H1 (cell line): ENCODE data around the gene SPATA25. TPM values are rescaled to one million over a fixed set of nuclear protein-coding genes. Genes with fewer than 3 reads are reported as not detected.
A peak's percentile ranks its signal among the peaks of the same experiment; 100 is the strongest.

Experiments used
- CTCF ChIA-PET: fragments of 300-600 bp; sonication (Branson Sonifier 250); formaldehyde crosslinking; loops from one replicate; lab custom pipeline; 2021; ENCODE audit not compliant: partially characterized antibody; lab: Charles Lee
- POLR2A ChIA-PET: fragments of 300-600 bp; sonication (Branson Sonifier 250); formaldehyde crosslinking; loops from one replicate; lab custom pipeline; 2021; ENCODE audit warnings: inconsistent platforms; ENCODE audit not compliant: partially characterized antibody; lab: Charles Lee
- DNase-seq, 2 experiments: peaks; one replicate each; pipeline versions ENCODE4 v3.0.0 to v3.0.0-alpha.2; 2010 to 2022; ENCODE audit warnings: low spot score in 2 of 2, low read depth in 1 of 2, mixed read lengths in 1 of 2
- FAIRE-seq: peaks from 2 replicates; lab custom pipeline; 2011; peaks lifted over from hg19 to GRCh38; lab: Jason Lieb, UNC
- H2AFZ ChIP-seq: 2 replicates; pipeline ENCODE4 v1.8.1; 2012; ENCODE audit warnings: low read length, inconsistent platforms
- H2AK5ac ChIP-seq: 2 replicates; pipeline ENCODE4 v1.6.1; 2013; ENCODE audit warnings: low read depth, low read length
- H2BK120ac ChIP-seq: replicated peaks from 2 replicates; pipeline ENCODE3; 2013; ENCODE audit warnings: low read depth, low read length, inconsistent platforms
- H2BK12ac ChIP-seq: 2 replicates; pipeline ENCODE4 v1.6.1; 2013; ENCODE audit warnings: low read depth, low read length
- H2BK15ac ChIP-seq: 2 replicates; pipeline ENCODE4 v1.6.1; 2013; ENCODE audit warnings: low read length
- H2BK20ac ChIP-seq: 2 replicates; pipeline ENCODE4 v1.6.1; 2013; ENCODE audit warnings: low read length
- H2BK5ac ChIP-seq: 2 replicates; pipeline ENCODE4 v1.6.1; 2013; ENCODE audit warnings: low read depth, low read length
- H3K14ac ChIP-seq: 2 replicates; pipeline ENCODE4 v1.6.1; 2013; ENCODE audit warnings: inconsistent platforms; ENCODE audit not compliant: insufficient read length
- H3K18ac ChIP-seq: 2 replicates; pipeline ENCODE4 v1.6.1; 2013; ENCODE audit warnings: low read length; ENCODE audit errors: extremely low read depth
- H3K23ac ChIP-seq: 2 replicates; pipeline ENCODE4 v1.6.1; 2013; ENCODE audit warnings: inconsistent platforms; ENCODE audit not compliant: insufficient read length
- H3K23me2 ChIP-seq: 2 replicates; pipeline ENCODE4 v1.6.1; 2013; ENCODE audit warnings: low read depth, low read length
- H3K27ac ChIP-seq: 2 replicates; pipeline ENCODE4 v1.6.1; 2011; ENCODE audit warnings: low read depth, low read length, inconsistent platforms
- H3K27me3 ChIP-seq, 4 experiments: replicated peaks in 1 of 4; 1 replicate in 1 of 4; 2 replicates in 3 of 4; pipeline versions ENCODE4 v1.6.1 to v1.8.1; 2011 to 2013; ENCODE audit warnings: low read length in 3 of 4, mild to moderate bottlenecking in 3 of 4, inconsistent platforms in 2 of 4, mixed read lengths in 2 of 4, moderate library complexity in 1 of 4; ENCODE audit not compliant: control insufficient read depth in 3 of 4, insufficient read depth in 3 of 4; ENCODE audit errors: extremely low read depth in 1 of 4
- H3K36me3 ChIP-seq, 4 experiments: 2 replicates each; pipeline versions ENCODE4 v1.6.1 to v1.8.1; 2011 to 2013; ENCODE audit warnings: mild to moderate bottlenecking in 4 of 4, low read length in 3 of 4, moderate library complexity in 2 of 4, control low read depth in 1 of 4, inconsistent platforms in 1 of 4; ENCODE audit not compliant: insufficient read depth in 4 of 4, control insufficient read depth in 2 of 4
- H3K4ac ChIP-seq: replicated peaks from 2 replicates; pipeline ENCODE3; 2013; ENCODE audit warnings: low read length, low read depth, mixed read lengths, inconsistent platforms; ENCODE audit not compliant: insufficient read length
- H3K4me1 ChIP-seq, 4 experiments: replicated peaks in 1 of 4; 1 replicate in 1 of 4; 2 replicates in 3 of 4; pipeline versions ENCODE4 v1.6.1 to v1.8.1; 2011 to 2013; ENCODE audit warnings: low read length in 3 of 4, inconsistent platforms in 2 of 4, mixed read lengths in 1 of 4; ENCODE audit not compliant: insufficient read depth in 4 of 4, control insufficient read depth in 3 of 4
- H3K4me2 ChIP-seq, 2 experiments: 2 replicates each; pipeline versions ENCODE4 v1.6.1 to v1.8.1; 2011 to 2013; ENCODE audit warnings: low read depth in 2 of 2, low read length in 2 of 2, control low read depth in 1 of 2, inconsistent platforms in 1 of 2, mild to moderate bottlenecking in 1 of 2; ENCODE audit not compliant: insufficient read depth in 1 of 2
- H3K4me3 ChIP-seq, 4 experiments: fragments of 200-600, 300-600 bp in 1 of 4; sonication (generic), shearing (Covaris generic), sonication (Bioruptor Twin) in 1 of 4; 2 replicates each; pipeline versions ENCODE4 v1.5.1 to v1.8.1; 2011 to 2016; ENCODE audit warnings: low read length in 4 of 4, low read depth in 3 of 4, control low read depth in 2 of 4, inconsistent platforms in 2 of 4, mild to moderate bottlenecking in 2 of 4, mixed read lengths in 1 of 4, moderate library complexity in 1 of 4; ENCODE audit not compliant: insufficient read depth in 2 of 4; ENCODE audit errors: extremely low read depth in 1 of 4
- H3K56ac ChIP-seq: replicated peaks from 2 replicates; pipeline ENCODE3; 2013; ENCODE audit warnings: low read depth, mild to moderate bottlenecking, mixed read lengths, low read length, inconsistent platforms; ENCODE audit not compliant: insufficient read length
- H3K79me1 ChIP-seq: 2 replicates; pipeline ENCODE4 v1.6.1; 2013; ENCODE audit warnings: low read depth, low read length, control low read depth
- H3K79me2 ChIP-seq, 2 experiments: 2 replicates each; pipeline versions ENCODE4 v1.6.1 to v1.8.1; 2012 to 2013; ENCODE audit warnings: low read length in 2 of 2, mild to moderate bottlenecking in 2 of 2, inconsistent platforms in 1 of 2; ENCODE audit not compliant: insufficient read depth in 2 of 2, control insufficient read depth in 1 of 2
- H3K9ac ChIP-seq, 4 experiments: replicated peaks in 1 of 4; 1 replicate in 1 of 4; 2 replicates in 3 of 4; pipeline versions ENCODE4 v1.6.1 to v1.8.1; 2011 to 2013; ENCODE audit warnings: low read depth in 3 of 4, low read length in 3 of 4, control low read depth in 2 of 4, mild to moderate bottlenecking in 2 of 4, moderate library complexity in 2 of 4, inconsistent platforms in 1 of 4; ENCODE audit errors: extremely low read depth in 1 of 4
- H3K9me3 ChIP-seq, 2 experiments: 2 replicates each; pipeline versions ENCODE4 v1.6.1 to v1.8.1; 2012 to 2013; ENCODE audit warnings: mild to moderate bottlenecking in 2 of 2, moderate library complexity in 2 of 2, control low read depth in 1 of 2, inconsistent platforms in 1 of 2, low read depth in 1 of 2, low read length in 1 of 2, mixed read lengths in 1 of 2; ENCODE audit not compliant: insufficient read depth in 2 of 2
- H4K20me1 ChIP-seq, 2 experiments: replicated peaks in 1 of 2; 2 replicates each; pipeline versions ENCODE3 to v1.8.1; 2011 to 2013; ENCODE audit warnings: inconsistent platforms in 2 of 2, low read length in 2 of 2, mild to moderate bottlenecking in 1 of 2; ENCODE audit not compliant: insufficient read depth in 2 of 2, control insufficient read depth in 1 of 2
- H4K5ac ChIP-seq: 2 replicates; pipeline ENCODE4 v1.6.1; 2013; ENCODE audit warnings: low read length, low read depth, mixed read lengths, inconsistent platforms; ENCODE audit not compliant: insufficient read length
- H4K8ac ChIP-seq: 2 replicates; pipeline ENCODE4 v1.8.0; 2013; ENCODE audit warnings: mild to moderate bottlenecking, moderate library complexity, low read length, inconsistent platforms; ENCODE audit not compliant: insufficient read depth; ENCODE audit errors: extremely low read depth
- H4K91ac ChIP-seq: replicated peaks from 2 replicates; pipeline ENCODE3; 2013; ENCODE audit warnings: low read length, mixed read lengths, inconsistent platforms; ENCODE audit not compliant: insufficient read length
- RAD21 ChIP-seq, 2 experiments: IDR thresholded peaks in 1 of 2; conservative IDR thresholded peaks in 1 of 2; 2 replicates each; pipeline ENCODE4 v1.6.1; 2011; ENCODE audit warnings: low read depth in 2 of 2, low read length in 2 of 2, improper control_type of control experiment in 1 of 2, inconsistent platforms in 1 of 2, mild to moderate bottlenecking in 1 of 2, moderate library complexity in 1 of 2
- SRF ChIP-seq: IDR thresholded peaks from 2 replicates; pipeline ENCODE4 v1.6.1; 2011; ENCODE audit warnings: mild to moderate bottlenecking, low read depth, low read length, moderate library complexity
- TBP ChIP-seq: IDR thresholded peaks from 2 replicates; pipeline ENCODE4 v1.6.1; 2011; ENCODE audit warnings: low read depth, low read length, improper control_type of control experiment
- WGBS, 2 experiments: shearing (Covaris generic) in 1 of 2; methylation state at CpG; one replicate each; pipeline versions ENCODE4 v1.1.6 to v1.1.7; 2013 to 2015; ENCODE audit warnings: low lambda C conversion rate in 2 of 2, mixed read lengths in 2 of 2, inconsistent platforms in 1 of 2, low coverage in 1 of 2, missing lambda C conversion rate in 1 of 2; ENCODE audit not compliant: insufficient replicate concordance in 2 of 2, insufficient coverage in 1 of 2, insufficient read length in 1 of 2; ENCODE audit errors: extremely low coverage in 1 of 2, missing lambda C conversion rate in 1 of 2; 5-methylcytosine and 5-hydroxymethylcytosine counted together
- polyA plus RNA-seq, 7 experiments: library from polyadenylated mRNA; depleted of rRNA in 3 of 7; stranded (reverse) in 5 of 7; unstranded in 2 of 7; fragments of >200 nt in 5 of 7; fragments of 200-250 nt in 2 of 7; gene quantifications; 1 replicate in 5 of 7; 2 replicates in 1 of 7; 4 replicates in 1 of 7; pipeline versions ENCODE4 v1.2.1 to v1.2.3, GENCODE V29; 2011 to 2013; ENCODE audit warnings: missing spikeins in 2 of 7, mixed read lengths in 2 of 7
- total RNA-seq: library from RNA; stranded (reverse); fragmentation: NEBNext Ultra II Directional; extraction: Animal tissue kit (Norgen Biotek cat#: 25700); gene quantifications from 2 replicates; pipeline ENCODE4 v1.2.1, GENCODE V29; 2021

SPATA25 gene
- total and polyA plus RNA-seq, 2 of the 8 experiments (the other 6 are each of a cell fraction or from before 2014, with no cell fraction given): 2.0 to 3.0 TPM

DNA sequence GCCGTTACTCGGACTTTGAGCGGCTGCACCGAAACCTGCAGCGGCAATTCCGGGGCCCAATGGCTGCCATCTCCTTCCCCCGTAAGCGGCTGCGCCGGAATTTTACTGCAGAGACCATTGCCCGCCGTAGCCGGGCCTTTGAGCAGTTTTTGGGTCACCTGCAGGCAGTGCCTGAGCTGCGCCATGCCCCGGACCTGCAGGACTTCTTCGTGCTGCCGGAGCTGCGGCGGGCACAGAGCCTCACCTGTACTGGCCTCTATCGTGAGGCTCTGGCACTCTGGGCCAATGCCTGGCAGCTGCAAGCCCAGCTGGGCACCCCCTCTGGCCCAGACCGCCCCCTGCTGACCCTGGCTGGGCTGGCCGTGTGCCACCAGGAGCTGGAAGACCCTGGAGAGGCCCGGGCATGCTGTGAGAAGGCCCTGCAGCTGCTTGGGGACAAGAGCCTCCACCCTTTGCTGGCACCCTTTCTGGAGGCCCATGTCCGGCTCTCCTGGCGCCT lies 46.7 kb downstream of the SPATA25 start:
- H3K79me2 ChIP-seq: 0 out of 4 replicates have a peak, but pooled peaks cover 0 to under 1% of the 10 kb centered on the region in 2 experiments
- H3K23me2 ChIP-seq: no peaks in the 10 kb centered on the region
- no peak overlapping the region for H2BK5ac ChIP-seq
- no peak for FAIRE-seq
- no peak overlapping the region for H3K4me2 ChIP-seq
- H3K4me3 ChIP-seq: no peak overlapping the region
- H2AK5ac ChIP-seq: no peak overlapping the region
- no peaks in the 10 kb centered on the region for H3K27me3 ChIP-seq
- no peaks in the 10 kb centered on the region for H3K4me1 ChIP-seq
- no peak for DNase-seq
- WGBS, 2 experiments: 93% methylated on average over 23 of the region's 25 CpGs; no CpG with 5 or more reads in 1 of the 2 experiments
- no peak overlapping the region for H4K5ac ChIP-seq
- H4K91ac ChIP-seq: no peak overlapping the region
- no peak overlapping the region for H2BK15ac ChIP-seq
- no peak overlapping the region for H3K56ac ChIP-seq
- no peak overlapping the region for H2BK12ac ChIP-seq
- TF ChIP-seq SRF: no peak
- TF ChIP-seq TBP: no peak
- peak in 1 of 2 experiments; percentile 22; a peak in 1 of 4 replicates for TF ChIP-seq RAD21 (IDR thresholded peaks at IDR 0.05 in 1 of 2, conservative IDR thresholded peaks at IDR 0.05 in 1 of 2; ENCODE audit: low read depth in 2 of 2, low read length in 2 of 2)
- H3K9me3 ChIP-seq: no peaks in the 10 kb centered on the region
- H2BK120ac ChIP-seq: no peak overlapping the region
- no peak overlapping the region for H3K9ac ChIP-seq
- H3K4ac ChIP-seq: no peak overlapping the region
- H3K36me3 ChIP-seq: peaks cover 15 to 47% (median 28%) of the 10 kb centered on the region in 4 experiments
- peaks cover 0 to 1% of the 10 kb centered on the region in 2 experiments for H4K20me1 ChIP-seq
- H4K8ac ChIP-seq: peak overlapping the region; percentile 28; the same call in 1 of the 2 replicates
- no peak overlapping the region for H2BK20ac ChIP-seq
- ChIA-PET CTCF (interaction anchor here (1.1 to 3.1 kb wide), 10 partner anchors 10 to 130 kb away, joined by 3 to 9 read pairs (median 6); partner anchors contain the start of gene ZSWIM1), POLR2A (interaction anchor here (0.7 to 13.8 kb wide), 19 partner anchors 8 to 96 kb away, joined by 3 to 178 read pairs (median 5); partner anchors contain the start of genes ACOT8, PCIF1 and ZSWIM3)
- no peak overlapping the region for H3K18ac ChIP-seq
- H3K27ac ChIP-seq: no peak overlapping the region
- peaks cover 4% of the 10 kb centered on the region; the same call in 1 of the 2 replicates for H3K79me1 ChIP-seq
- no peak overlapping the region for H3K23ac ChIP-seq
- H3K14ac ChIP-seq: no peak overlapping the region
- no peak overlapping the region for H2AFZ ChIP-seq
